DMS 273 (cell line): ENCODE measurements around the gene SLC35D3.
"Not testable (repeated sequence)": the region's sequence is repeated elsewhere in the genome, so short reads cannot be mapped to it uniquely, and the experiment has no call there.

Experiments used
- DNase-seq: peaks from one replicate; lab custom pipeline; 2025; ENCODE audit not compliant: unreplicated experiment; lab: John Stamatoyannopoulos, UW

The SLC35D3 gene

GRCh38 chr6:136921936-136922684, at the start of gene SLC35D3:
Gene SLC35D3, plus strand, starts transcription at chr6:136922301. Its CDS starts 128 bp downstream, at chr6:136922429.
- peak; percentile 75 for DNase-seq

DNA sequence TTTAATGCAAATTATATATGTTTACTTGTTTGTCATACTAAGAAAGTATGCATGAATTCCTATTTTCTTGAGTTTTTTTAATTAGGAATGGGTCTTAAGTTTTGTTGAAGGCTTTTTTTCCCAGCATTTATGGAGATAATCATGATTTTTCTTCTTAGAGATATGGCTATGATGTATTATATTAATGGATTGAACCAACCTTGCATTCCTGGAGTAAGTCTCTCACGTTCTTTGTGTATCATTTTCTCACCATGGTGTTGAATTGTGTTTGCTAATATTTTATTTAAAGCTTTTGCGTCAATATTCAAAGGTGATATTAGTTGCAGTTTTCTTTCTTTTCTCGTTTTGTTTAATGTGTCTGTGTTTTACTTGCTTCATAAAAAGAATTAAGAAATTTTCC, 48.4 kb upstream of the SLC35D3 start:
- peak; percentile 13 for DNase-seq

GRCh38 chr6:136876469-136876868, 45.6 kb upstream of the SLC35D3 start:
- DNase-seq, result not testable (repeated sequence)

DNA sequence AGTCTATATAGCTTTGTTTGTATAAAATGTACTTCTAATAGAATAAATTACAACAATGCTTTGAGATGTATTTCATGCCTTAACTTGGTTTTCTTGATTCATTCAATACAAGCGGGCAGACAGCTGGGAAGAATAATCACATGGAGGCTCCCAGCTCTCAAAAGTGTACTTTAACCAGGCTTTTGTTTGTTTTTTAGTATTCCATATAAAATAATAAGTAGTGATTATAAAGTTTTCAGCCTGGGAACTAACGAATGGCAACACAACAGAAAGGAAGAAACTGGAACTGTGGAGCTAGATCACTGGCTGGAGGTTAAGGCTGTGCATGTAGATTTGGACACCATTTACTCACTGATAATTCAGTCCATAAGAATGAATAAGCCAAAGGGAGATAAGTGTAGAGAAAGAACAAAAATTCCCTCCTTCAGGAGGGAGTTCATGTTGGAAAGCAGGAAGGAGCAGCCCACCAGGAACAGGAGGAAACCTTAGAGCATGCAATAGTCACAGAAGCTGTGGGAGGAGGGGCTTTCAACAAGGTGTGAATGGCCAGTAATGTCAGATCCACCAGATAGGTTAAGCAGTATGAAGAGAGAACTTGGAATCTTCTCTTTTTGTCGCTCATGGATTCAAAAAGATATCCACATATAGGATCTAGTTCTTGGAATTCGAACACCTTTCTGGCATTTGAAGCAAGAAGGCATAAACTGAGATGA, 41.2 kb upstream of the SLC35D3 start:
- DNase-seq, result no peak

DNA sequence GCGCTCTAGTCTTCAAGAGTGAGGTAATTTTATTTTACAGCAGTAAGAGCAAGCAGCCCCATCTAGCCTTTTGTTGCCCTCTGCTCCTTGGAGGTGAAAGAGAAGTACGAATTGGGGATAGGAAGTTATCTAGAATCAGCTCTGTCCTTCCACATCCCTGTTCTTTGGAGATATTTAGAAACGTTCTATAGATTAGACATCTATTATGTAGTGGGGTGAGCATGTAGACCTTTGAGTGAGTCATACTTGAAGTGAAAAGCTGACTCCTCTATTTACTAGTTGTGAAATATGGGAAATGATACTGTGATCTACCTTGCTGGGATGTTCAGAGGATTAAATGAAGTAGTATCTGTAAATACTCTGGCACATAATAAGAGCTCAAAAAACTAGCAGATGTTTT, 36.0 kb upstream of the SLC35D3 start:
- no peak for DNase-seq

DNA sequence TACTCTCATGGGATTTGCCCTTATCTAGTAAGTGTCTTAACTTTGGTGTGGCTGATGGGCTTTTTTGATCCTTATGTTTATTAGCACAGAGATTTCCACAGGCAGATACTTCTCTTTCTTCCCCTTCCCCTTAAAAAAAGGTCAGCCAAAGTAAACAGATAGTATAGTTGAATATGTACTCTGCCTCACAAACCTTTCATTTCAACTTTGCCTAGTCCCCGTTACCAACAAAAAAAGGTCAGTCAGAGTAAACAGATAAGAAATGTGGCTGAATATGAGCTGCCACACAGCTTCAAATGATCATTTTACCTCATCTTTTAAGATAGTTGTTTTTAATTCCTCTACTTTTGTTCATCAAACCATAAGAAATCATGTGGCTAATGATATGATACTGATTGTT, 34.1 kb upstream of the SLC35D3 start:
- DNase-seq, result no peak

DNA sequence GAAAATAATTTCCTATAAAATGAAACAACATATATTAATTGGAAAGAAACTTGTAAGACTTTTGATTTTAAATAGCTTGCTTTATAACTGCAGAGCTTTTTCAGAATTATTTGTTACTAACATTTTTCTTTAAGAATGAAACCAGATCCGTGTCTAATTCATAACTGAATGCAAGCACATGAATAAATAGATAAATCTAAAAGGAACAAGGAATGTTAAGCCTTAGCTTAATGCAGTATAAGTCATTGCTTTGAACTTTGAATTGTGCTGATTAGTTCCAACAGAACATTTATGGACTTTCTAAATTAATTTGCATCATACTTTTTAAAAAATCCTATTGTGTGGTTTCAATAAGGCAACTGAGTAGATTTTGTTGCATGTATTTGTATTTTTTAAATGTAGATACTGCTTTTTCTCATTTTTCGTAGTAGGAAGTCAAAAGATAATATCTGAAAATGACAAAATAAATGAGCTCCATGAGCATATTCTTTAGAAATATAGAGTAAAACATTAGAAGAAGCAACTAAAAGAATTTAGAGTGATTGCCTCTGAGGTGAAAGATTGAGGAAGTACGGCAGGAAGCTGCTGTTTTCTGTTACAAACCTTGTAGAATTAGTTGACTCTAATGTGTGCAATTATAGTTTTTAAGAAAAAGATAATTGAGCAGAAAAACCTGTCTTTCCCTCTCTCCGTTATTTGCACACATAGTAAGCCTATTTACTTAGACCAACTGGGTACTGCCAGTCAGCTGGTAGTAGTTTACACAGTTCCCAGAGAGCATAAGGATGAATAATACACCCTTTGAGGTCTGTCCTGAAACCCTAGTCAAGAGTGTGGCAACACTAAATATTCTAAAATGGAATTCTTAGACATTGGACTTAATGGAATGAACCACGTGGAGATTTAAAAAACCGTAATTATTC, 32.6 kb upstream of the SLC35D3 start:
- no peak for DNase-seq

DNA sequence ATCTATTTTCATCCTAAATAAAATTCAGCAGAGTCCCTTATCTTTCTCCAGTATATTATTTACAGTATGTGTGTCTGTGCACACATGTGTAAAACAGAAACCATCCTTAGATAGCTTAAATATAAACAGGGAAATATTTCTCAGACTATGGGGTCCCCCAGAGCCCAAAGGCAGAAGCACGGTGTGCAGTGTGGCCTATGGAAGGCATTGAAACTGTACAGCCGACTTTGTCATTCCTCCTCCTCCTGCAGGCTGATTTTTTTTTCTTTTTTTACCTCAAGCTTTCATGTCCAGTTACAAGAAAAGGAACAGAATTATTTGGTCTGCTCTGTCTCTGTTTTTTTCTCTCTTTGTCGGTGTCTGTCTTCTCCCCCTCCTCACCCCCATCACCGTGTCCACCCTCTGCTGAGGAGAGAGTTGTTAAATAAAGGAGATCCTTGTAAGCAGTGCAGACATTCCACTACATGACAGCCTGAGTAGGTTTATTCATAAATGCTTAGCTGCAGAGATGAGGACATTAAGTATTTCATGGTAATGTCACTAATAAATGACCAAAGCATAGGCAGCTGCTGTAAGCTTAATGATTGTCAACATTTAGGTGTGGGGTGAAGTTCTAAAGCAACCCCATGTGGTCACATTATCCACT, 31.8 kb upstream of the SLC35D3 start:
- no peak for DNase-seq

- no peak for DNase-seq
These were observed 31.1 kb upstream of the SLC35D3 start for GRCh38 chr6:136890986-136891385.

DNA sequence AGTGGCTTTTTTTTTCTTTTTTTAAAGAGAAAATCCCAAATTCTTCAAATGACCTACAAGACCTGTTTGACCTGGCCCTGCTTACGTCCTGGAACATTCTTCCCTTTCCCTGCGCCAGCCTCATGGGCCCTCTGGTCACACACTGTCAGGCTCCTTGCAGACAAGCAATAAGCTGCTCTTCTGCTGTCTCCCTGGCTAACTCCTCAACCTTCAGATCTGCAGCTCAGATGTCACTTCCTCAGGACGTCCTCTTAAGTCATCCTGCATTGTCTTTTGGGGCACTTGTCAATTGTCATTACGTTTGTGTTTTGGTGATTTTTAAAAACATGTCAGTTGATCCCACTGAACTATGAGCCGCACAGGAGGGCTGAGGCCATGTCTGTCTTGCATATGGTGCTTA, 28.9 kb upstream of the SLC35D3 start:
- no peak for DNase-seq

- no peak for DNase-seq
These were observed 26.2 kb upstream of the SLC35D3 start for GRCh38 chr6:136895901-136896300.

DNA sequence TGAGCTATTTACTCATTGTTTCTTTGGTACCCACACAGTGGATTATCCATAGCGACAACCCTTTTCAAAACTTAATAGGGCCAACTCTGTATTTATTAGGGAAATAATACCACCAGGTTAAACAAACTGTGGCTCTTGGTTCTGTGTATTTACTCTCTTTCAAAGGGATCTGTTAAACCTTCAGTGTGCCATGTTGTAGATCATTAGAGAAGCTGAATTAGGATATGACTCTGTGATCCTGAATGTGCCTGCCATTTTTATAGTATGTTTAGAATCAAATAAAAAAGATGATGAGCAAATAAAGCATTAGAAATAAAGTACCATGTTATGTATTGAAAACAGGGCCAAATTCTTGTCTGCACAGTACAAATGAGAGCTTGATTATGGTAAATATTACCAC, 25.0 kb upstream of the SLC35D3 start:
- no peak for DNase-seq

DNA sequence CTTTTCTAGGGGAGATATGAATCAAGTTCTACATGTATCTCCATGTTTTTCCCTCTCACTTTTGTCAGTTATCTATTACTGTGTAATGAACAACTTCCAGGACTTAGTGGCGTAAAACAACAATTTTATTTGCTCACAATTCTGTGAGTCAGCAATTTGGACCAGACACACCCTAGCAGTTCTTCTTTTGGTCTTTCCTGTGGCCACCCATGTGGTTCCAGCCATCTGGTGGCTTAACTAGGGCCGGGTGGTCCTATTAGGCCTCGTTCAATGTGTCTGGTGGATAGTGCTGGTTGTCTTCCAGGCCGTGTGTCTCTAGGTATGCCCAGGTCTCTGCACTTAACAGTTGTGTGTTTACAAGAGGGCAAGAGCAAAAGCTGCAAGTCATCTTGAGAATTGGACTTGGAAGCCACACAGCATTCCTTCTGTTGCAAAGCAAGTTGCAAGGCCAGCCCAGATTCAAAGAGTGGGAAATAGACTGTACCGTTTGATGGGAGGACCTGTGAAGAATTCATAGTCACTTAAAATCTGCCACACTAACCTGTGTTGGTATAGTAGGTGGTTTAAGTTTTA, 20.8 kb upstream of the SLC35D3 start:
- no peak for DNase-seq

DNA sequence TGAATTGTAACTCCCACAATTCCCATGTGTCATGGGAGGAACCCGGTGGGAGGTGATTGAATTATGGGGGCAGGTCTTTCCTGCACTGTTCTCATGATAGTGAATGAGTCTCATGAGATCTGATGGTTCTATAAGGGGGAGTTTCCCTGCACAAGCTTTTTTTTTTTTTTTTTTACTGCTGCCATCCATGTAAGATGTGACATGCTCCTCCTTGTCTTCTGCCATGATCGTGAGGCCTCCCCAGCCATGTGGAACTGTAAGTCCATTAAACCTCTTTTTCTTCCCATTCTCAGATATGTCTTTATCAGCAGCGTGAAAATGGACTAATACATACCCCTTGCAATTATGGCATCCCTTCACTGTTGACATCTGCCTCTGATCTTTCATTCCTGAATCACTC, 17.6 kb upstream of the SLC35D3 start:
- DNase-seq, result not testable (repeated sequence)

DNA sequence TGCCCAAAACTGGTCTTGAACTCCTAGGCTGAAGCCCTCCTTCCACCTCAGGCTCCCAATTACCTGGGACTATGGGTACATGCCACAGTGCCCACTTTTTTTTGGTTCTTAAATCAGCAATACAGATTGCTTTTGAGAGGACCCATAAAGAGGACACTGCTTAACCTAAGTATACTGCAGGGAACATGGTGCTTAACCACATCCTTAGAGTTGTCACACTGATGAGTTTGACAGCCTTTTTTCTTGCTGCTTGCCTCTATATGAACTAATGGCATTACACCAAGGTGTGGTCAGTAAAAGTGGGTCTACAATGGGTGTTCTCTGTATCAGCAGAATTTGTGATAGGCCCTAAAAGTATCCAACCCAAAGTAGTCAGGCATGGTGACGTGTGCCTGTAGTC, 7.2 kb upstream of the SLC35D3 start:
- DNase-seq, result no peak

GRCh38 chr6:136918706-136919105, 3.4 kb upstream of the SLC35D3 start:
- DNase-seq, result no peak

DNA sequence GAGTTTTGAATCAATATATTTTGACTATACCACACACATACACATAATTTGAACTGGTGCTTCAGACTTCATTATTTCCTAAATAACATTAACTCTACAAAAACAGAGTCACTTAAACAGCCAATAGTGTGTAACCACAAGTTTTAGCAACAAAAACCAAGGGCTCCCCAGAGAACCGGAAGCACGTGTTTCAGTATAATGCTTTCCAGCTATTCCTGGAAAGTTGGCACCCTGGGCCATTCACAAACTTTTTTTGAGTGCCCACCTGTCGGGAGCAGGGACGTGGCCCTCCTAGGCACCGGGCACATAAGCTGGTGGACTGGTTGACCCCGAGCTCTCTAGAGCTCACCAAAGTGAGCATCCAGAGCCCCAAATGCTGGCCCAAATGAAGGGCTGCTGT, 1.9 kb upstream of the SLC35D3 start:
- no peak for DNase-seq

DNA sequence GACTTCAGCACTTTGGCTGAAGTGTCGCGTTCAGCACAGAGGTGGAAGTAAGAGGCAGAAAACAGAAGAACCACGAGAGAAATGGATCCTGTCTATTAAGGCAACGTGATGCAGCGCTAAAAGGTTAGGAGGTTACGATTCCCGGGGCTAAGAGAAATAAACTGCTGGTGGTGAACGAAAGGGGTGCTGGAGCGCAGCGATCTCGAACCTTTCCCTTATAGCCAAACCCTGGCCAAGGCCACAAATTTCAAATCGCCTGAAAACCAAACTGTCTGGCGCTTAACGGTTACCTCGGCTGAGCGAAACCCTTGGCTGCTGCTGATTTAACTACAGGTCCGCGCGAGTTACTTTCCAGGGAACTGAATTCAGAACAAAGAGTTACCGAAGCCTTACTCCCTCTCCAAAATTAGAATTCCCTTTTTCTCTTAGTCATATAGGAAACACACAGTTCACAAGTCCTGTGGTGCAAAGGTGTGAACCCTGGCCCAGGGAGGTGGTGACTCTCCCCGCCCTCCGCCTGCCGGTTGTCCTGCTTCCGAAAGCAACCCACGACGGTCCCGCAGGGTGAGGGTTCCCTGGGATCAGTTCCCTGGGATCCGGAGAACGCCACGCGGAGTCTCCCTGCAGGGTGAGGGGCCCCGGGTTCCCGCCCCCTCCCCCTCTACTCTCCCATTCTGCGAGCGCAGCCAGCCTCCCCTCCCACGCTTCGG, 1.3 kb upstream of the SLC35D3 start:
- peak; percentile 63 for DNase-seq

DNA sequence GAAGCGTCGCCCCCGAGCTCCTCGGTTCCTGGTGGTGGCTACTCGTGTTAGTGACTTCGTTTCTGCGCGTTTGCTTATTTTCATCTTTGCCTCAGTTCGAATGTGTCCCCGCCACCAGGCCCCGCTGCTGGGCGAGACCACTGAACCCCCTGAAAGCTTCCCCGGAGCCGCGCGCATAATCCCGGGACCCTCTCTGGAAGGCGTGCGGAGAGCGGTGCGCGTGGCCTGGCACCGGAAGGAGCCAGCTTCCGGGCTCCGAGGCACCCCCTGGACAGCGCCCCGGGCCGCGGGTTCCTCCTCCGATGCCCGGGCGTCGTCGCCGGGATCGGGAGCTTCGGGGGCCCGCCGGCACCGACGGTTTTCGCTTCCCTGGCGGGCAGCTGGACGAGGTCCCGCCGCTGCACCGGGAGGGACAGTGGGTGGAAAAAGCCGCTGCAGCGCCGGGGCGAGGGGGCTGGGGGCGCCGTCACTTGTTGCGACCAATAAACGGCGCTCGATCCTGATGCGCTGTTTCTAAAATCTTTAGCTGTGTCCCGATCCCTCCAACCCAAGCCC, 643 bp upstream of the SLC35D3 start:
- DNase-seq, result peak; percentile 80

DNA sequence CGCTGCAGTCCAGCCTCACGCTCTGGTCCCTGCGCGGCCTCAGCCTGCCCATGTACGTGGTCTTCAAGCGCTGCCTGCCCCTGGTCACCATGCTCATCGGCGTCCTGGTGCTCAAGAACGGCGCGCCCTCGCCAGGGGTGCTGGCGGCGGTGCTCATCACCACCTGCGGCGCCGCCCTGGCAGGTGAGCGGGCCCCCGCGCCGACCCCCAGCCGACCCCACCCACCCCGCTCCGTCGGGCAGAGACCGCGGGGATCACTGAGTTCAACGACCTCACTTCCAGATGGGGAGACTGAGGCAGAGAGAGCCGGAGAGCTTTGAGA, 545 bp downstream of the SLC35D3 start:
- DNase-seq, result peak; percentile 62
